GM19467 (cell line): ENCODE results near the gene PTPRD.
"Not testable (repeated sequence)": the region's sequence is repeated elsewhere in the genome, so short reads cannot be mapped to it uniquely, and the experiment has no call there.

Experiments used
- ATAC-seq: cut with Tn5 transposase; IDR thresholded peaks from one replicate; pipeline ENCODE4 v1.9.1; 2021; ENCODE audit warnings: mild to moderate bottlenecking, moderate library complexity; ENCODE audit not compliant: unreplicated experiment

PTPRD gene

GRCh38 chr9:9396518-9396917 is 1216.3 kb downstream of the PTPRD start:
- no peak for ATAC-seq

- ATAC-seq, result no peak
Measured at GRCh38 chr9:9395539-9395938, 1217.3 kb downstream of the PTPRD start.

DNA sequence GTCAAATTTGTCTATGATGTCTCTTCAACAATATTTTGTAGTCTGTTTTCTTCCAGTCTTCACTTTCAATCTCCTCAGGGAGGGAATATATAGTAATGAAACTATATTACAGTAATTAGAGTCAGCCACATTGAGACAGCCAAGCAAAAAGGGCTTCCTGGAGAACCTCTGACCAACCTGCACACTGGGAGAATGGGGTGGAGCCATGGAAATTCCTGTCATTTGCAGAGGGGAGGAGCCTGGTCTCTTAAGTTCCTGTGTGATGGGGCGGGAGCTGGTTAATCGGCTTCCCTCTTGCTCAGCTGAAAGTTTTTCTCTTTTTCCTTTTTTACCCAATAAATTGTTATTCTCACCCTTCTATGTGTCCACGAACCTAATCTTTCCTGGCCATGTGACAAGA is 1220.0 kb downstream of the PTPRD start:
- ATAC-seq, result no peak

DNA sequence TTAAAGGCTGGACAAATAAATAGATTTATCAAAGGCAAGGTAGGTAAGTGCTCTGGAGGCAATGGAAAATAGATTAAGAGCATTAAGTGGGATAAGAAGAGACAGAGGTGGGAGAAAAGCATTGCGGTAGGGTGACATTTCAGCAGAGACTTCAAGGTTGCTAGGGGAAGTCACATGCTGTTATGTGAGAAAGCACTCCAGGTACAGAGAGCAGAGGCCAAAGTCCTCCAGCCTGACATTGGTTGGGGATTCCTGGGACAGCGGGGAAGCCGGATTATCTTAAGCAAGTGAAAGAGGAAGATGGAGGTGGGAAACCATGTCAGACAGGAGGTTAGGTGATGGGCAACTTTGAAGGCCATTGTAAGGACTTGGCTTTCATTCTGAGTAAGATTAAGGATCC is 1222.9 kb downstream of the PTPRD start:
- no peak for ATAC-seq

- no peak for ATAC-seq
Measured at GRCh38 chr9:9387511-9388115, 1225.2 kb downstream of the PTPRD start.

DNA sequence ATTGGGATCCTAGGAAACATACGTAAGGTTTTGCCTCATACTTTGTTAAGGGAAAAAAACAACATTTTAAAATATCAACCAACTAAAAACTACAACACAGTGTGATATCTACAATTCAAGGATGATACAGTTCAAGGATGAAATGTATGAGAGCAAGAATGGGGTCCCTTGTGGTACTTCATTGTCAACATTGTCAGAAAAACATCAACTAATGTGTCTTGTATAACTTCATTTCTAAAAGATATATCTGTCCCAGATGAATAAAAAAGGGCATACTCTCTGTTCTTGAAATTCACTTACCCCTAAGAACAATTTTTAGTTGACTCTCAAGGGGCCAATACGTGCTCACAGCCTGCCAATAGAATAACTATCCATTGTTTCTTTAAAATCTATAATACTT is 1250.5 kb downstream of the PTPRD start:
- no peak for ATAC-seq

DNA sequence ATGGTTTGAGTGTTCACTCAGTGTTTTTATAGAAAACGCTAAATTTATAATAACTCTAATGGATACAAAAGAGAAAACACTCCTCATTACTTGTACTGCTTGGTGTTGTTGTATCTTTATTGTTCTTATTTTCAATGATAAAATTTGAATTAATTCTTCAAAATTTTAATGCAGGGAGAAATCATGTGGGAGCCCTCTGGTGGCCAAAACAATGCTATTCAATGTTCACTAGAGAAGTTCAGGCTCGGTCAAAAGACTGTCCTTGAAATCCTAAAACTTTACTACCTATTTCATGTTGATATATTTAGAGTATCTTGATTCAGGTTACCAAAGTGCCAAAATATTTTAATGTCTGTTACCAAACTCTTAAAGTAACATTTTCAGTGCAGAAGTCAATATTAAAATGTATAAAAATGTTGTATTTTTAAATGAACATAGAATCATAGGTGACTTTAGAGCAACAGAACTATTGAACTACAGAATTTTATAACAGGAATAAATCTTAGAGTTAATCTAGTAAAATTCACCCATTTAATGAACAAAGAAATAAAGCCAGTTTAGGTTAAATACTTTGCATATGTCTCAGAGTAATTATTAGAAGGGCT is 1259.8 kb downstream of the PTPRD start:
- ATAC-seq, result no peak

GRCh38 chr9:9341203-9341602 is 1271.6 kb downstream of the PTPRD start:
- ATAC-seq, result no peak

GRCh38 chr9:9337129-9337528 is 1275.7 kb downstream of the PTPRD start:
- no peak for ATAC-seq

- ATAC-seq, result no peak
Measured at GRCh38 chr9:9326749-9327148, 1286.1 kb downstream of the PTPRD start.

DNA sequence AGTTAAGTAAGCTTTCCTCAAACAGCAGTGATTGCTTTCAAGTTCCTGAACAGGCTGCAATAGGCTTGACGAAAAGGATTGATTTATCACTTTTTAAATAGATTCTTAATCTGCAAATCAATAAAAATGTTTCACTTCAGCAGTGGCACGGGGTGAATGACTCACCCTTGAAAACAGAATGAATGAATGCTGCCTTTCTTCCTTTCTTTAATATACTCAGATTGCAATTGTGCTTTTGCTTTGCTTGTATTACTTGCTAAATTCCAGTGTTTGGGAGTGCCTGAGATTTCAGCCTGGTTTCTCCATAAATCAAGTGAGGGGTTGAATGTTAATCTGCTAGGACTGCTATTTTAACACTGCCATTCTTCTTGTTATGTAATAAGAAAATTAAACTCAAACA is 1293.8 kb downstream of the PTPRD start:
- ATAC-seq, result no peak

- not testable (repeated sequence) for ATAC-seq
Measured at GRCh38 chr9:9310743-9311142, 1302.1 kb downstream of the PTPRD start.

- ATAC-seq, result no peak
Measured at GRCh38 chr9:9305600-9305999, 1307.2 kb downstream of the PTPRD start.

DNA sequence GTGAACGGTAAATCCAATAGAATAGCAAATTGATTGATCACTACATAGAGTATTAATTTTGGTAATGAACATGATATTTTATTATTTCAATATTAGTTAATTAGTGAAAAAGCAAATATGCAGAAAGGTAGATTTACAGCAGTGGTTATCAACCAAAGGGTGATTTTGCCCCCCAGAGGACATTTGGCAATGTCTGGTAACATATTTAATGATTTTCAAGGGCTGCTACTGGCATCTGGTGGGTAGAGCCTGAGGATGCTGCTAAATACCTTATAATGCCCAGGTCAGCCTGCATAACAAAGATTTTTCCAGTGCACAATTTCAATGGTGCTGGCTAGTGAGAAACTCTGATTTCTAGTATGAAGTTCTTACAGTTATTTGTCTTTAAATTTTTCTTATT is 1313.7 kb downstream of the PTPRD start:
- ATAC-seq, result no peak

DNA sequence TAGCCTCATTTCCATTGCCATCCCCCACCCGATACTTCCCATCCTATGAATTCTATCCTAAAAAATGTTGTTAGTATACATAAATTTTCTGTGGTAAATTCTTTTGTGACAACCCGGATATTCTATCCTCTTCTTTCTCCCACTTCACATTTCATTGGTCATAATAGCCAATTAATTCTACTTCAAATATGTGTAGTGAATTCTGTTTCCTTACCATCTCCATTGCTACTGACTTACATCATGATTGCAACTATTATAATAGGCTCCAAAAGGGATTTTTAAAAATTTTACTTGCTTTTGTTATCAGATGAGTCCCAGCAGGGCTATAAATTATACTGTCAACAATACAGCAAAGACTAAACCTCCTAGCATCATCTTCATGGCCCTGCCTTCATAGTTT is 1326.8 kb downstream of the PTPRD start:
- ATAC-seq, result no peak

DNA sequence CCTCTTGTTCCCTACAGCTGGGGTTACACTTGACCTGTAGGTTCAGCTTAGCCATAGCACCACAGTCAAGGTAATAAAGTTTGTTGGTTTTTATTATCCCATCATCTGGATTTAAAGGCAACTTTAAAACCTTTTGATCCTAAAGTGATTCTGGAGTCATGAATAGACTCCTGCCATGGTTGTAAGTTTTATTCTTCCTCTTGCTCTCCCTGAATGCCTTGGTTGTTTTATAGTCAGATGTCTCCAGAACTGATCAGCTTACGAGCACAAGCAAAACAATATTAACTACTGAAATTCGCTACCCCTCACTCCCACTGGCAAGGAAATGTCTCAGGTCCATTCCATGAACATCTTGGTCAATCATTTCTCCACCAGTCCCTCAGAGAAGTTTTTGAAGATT is 1328.6 kb downstream of the PTPRD start:
- ATAC-seq, result no peak

GRCh38 chr9:9283159-9283986 is 1329.4 kb downstream of the PTPRD start:
- no peak for ATAC-seq

GRCh38 chr9:9275601-9276000 is 1337.2 kb downstream of the PTPRD start:
- ATAC-seq, result no peak

- ATAC-seq, result no peak
Measured at GRCh38 chr9:9257999-9258498, 1354.8 kb downstream of the PTPRD start.

DNA sequence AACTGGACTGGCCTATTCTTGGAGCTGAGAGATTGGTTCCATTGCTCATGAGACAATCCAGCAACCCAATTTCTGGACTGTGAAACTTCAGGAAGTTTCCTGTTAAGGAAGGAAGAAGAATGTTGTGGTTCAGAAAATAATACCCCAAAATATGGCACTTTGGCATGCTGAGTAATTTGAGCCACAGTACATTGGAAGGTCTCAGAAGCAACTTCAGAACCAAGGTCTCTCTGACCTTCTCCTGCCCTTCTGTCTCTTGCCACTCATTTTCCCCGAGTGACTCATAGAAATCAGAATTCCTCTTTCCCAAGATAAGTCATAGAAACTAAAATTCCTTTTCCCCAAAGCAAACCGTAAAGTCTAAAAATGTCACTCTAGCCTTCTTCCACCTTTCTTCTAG is 1366.1 kb downstream of the PTPRD start:
- no peak for ATAC-seq

- no peak for ATAC-seq
Measured at GRCh38 chr9:9231946-9232345, 1380.9 kb downstream of the PTPRD start.

GRCh38 chr9:9229269-9229668 is 1383.5 kb downstream of the PTPRD start:
- no peak for ATAC-seq
